Measurements from ENCODE around the gene CABCOCO1.
"Not testable (repeated sequence)": the region's sequence is repeated elsewhere in the genome, so short reads cannot be mapped to it uniquely, and the experiment has no call there.

The CABCOCO1 gene

GRCh38 chr10:61642676-61643075 lies 20.1 kb upstream of the CABCOCO1 start:
- DNase-seq (ENCODE audit: low read depth in 2 of 2), result peak in 1 of 2 experiments; percentile 65

GRCh38 chr10:61643316-61643751 lies 19.4 kb upstream of the CABCOCO1 start:
- peak in 1 of 2 experiments; percentile 71 for DNase-seq (ENCODE audit: low read depth in 2 of 2)

GRCh38 chr10:61653699-61654098 lies 9.0 kb upstream of the CABCOCO1 start:
- DNase-seq (ENCODE audit: low read depth in 2 of 2), result no peak

GRCh38 chr10:61655335-61655851 lies 7.3 kb upstream of the CABCOCO1 start:
- no peak for DNase-seq (ENCODE audit: low read depth in 2 of 2)

GRCh38 chr10:61663466-61663865 lies 737 bp downstream of the CABCOCO1 start:
- DNase-seq (ENCODE audit: low read depth in 2 of 2), result no peak

- DNase-seq (ENCODE audit: low read depth in 2 of 2), result no peak
Measured at GRCh38 chr10:61664985-61665384, 2.3 kb downstream of the CABCOCO1 start.

GRCh38 chr10:61669161-61669725 lies 6.5 kb downstream of the CABCOCO1 start:
- DNase-seq (ENCODE audit: low read depth in 2 of 2), result no peak

- DNase-seq (ENCODE audit: low read depth in 2 of 2), result no peak
Measured at GRCh38 chr10:61669849-61670248, 7.1 kb downstream of the CABCOCO1 start.

- DNase-seq (ENCODE audit: low read depth in 2 of 2), result no peak
Measured at GRCh38 chr10:61673360-61673759, 10.6 kb downstream of the CABCOCO1 start.

GRCh38 chr10:61682323-61682722 lies 19.6 kb downstream of the CABCOCO1 start:
- DNase-seq (ENCODE audit: low read depth in 2 of 2), result no peak

- DNase-seq (ENCODE audit: low read depth in 2 of 2), result no peak
Measured at GRCh38 chr10:61683319-61683718, 20.6 kb downstream of the CABCOCO1 start.

- DNase-seq (ENCODE audit: low read depth in 2 of 2), result no peak
Measured at GRCh38 chr10:61684894-61685507, 22.3 kb downstream of the CABCOCO1 start.

- DNase-seq (ENCODE audit: low read depth in 2 of 2), result no peak
Measured at GRCh38 chr10:61688551-61689308, 26.0 kb downstream of the CABCOCO1 start.

- not testable (repeated sequence) for DNase-seq (ENCODE audit: low read depth in 2 of 2)
Measured at GRCh38 chr10:61691667-61692066, 28.9 kb downstream of the CABCOCO1 start.

GRCh38 chr10:61692447-61693010 lies 29.8 kb downstream of the CABCOCO1 start:
- DNase-seq (ENCODE audit: low read depth in 2 of 2), result no peak

- no peak for DNase-seq (ENCODE audit: low read depth in 2 of 2)
Measured at GRCh38 chr10:61698968-61699655, 36.4 kb downstream of the CABCOCO1 start.

GRCh38 chr10:61701055-61701705 lies 38.5 kb downstream of the CABCOCO1 start:
- DNase-seq (ENCODE audit: low read depth in 2 of 2), result no peak

- DNase-seq (ENCODE audit: low read depth in 2 of 2), result no peak
Measured at GRCh38 chr10:61701706-61702105, 39.0 kb downstream of the CABCOCO1 start.

- DNase-seq (ENCODE audit: low read depth in 2 of 2), result no peak
Measured at GRCh38 chr10:61702584-61702983, 39.9 kb downstream of the CABCOCO1 start.

- no peak for DNase-seq (ENCODE audit: low read depth in 2 of 2)
Measured at GRCh38 chr10:61705022-61705613, 42.4 kb downstream of the CABCOCO1 start.

- DNase-seq (ENCODE audit: low read depth in 2 of 2), result peak; percentile 51 to 63
Measured at GRCh38 chr10:61708846-61709245, 46.1 kb downstream of the CABCOCO1 start.

Data from fibroblast of skin of left biceps (primary cell).